DMS153 (cell line): ENCODE results near the gene RNF144A.
A peak's percentile ranks its signal among the peaks of the same experiment; 100 is the strongest.

Experiments
- DNase-seq: peaks from one replicate; lab custom pipeline; 2025; lab: John Stamatoyannopoulos, UW

Gene RNF144A

GRCh38 chr2:7007846-7008741 is 90.9 kb downstream of the RNF144A start:
- no peak for DNase-seq

GRCh38 chr2:7009207-7009911 is 92.1 kb downstream of the RNF144A start:
- DNase-seq, result no peak

GRCh38 chr2:7010391-7011054 is 93.3 kb downstream of the RNF144A start:
- no peak for DNase-seq

DNA sequence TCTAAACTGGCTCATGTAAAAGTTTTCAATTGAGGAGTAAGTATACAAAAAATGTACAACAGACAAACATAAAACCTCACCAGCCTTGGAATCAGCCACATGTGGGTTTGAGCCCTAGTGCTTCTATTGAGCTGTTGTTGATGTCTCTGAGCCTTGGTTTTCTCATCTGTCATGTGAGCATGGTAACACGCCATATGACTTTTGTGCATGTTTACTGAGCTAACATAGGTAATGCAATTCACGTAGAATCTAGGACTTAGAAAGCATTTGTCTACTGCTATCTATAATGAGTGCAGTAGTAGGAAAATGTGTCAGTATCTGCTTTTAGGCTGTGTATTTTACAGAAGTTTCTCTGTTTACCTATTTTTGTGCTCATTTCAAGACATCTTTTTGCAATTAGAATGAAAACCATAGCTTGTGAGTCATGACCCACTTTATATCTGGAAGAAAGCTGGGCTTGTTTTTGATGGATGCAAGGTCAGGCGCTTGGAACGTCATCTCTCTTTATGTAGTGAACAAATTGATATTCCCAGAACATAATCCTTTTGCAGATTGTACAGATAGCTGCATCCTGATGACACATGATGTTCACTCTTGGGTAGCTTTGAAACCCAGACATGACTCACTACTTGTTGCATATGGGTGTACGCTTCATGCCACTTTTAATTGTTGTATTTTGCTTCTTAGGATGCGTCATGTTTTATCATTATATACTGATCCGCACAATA is 94.3 kb downstream of the RNF144A start:
- peak; percentile 69 for DNase-seq

DNA sequence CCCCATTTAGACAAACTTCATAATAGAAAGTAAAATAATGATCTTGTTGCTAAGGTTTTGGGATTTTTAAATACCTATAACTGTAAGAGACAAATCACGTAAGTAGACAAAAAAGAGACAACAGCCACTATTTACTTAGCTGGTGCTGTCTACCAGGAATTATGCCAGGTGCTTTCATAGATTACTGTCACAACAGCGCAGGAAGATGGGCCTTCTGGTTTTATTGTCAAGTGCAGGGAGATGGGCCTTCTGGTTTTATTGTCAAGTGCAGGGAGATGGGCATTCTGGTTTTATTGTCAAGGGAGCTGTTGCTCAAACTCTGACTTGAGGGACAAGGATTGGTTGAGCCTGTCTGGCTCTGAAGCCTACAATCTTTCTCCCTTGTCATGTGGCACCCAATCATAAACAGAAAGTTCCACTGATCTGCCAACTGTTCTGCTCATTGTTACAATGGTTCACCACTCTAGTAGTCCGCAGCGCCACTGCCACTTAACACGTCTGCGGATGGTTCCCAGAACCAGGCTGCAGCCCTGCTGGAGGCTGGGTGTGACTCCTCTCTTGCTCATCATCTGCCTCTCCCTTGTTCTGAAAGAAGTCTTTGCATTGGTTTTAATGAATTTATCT is 95.0 kb downstream of the RNF144A start:
- DNase-seq, result peak; percentile 80

DNA sequence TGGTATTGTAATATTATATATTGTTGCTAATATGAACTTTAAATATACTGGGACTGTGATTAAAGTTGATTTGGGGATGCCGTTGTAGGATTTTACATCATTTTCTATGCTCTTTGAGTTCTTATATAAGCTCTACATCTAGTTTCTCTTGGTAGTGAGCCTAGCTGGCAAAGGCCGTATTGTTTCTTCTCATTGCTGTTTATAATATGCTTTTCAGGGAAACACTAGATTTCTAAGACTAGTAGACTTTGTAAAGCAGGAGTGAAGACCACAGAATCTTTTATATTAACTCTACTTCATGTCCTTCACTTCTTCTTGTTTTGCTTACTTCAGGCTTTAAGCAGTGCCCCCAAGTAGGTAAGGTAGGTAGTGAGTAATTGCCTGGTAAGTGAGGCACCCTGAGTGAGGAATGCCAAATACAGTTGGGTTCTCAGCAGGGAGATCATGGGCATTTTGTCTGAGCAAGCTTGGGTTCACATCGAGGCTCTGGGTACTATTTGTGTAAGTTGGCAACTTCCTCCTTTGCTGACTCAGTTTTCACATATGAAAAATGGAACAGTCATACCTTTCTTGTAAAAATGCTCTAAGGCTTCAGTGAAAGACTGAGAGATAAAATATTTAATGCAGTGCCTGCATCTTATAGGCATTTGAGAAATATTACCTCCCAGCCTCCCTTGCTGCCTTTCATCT is 96.4 kb downstream of the RNF144A start:
- DNase-seq, result no peak

DNA sequence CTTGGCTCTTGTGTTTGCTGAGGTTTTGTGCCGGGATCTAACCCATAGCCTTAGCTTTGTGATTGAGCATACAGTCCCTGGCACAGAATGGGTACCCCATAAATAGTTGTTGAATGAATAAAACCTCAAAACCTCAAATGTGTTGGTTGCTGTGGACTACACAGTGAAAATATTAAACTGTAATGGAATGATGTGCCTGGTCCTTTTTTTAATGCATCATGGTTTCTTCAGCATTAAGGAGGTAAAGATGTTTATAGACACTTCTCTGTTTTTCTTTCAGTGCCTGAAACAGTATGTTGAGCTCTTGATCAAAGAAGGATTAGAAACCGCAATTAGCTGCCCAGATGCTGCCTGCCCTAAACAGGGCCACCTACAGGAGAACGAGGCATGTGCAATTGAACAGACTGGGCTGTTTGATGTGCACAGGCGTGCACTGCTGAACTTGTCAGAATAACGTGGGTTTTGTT is 97.0 kb downstream of the RNF144A start:
- DNase-seq, result no peak

GRCh38 chr2:7015007-7015950 is 98.1 kb downstream of the RNF144A start:
- no peak for DNase-seq

DNA sequence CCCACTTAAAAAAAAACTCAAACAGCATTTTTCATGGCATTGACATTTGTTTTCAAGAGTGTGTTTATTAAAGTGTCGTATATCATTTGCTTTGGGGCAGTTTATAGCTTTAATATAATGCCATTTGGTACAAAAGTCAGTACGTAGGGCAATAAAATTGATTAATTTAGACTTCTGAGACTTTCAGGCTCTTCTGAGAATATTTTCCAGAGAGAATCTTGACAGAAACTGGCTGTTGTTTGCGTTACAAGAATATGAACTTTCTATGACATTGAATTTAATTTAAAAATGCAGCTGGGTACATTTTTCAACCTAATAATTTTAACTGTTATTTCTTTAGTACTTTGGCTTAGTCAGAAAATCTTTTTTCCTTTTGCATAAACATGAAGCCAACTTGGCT is 98.9 kb downstream of the RNF144A start:
- no peak for DNase-seq

DNA sequence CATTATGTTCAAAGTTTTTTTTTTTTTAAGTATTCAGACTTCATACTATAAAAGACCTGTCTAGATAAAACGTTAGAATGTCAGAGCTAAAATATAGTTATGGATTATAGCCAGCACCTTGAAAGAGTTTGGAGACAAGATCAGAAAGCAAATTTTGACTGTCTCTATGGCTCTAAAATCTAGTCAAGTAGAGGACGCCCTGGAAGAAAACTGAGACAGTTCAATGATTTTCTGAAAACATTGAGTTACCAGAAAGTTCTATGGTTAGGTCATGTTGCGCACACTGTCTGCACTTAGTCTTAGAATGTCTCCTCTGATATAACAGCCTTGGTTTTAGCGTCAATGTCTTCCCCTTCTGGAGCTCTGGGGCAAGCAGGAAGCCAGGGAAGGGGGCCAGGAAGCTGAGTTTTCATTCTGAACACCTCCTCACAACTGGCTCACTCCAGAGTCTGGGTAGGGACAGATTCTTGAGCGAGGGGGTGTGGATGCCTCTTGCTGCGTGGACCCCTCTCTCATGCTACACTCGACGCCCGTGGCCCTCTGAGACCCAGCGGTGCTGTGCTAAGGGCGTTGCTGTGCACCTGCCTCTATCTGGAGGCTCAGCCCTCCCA is 99.5 kb downstream of the RNF144A start:
- DNase-seq, result no peak

GRCh38 chr2:7017671-7018281 is 100.6 kb downstream of the RNF144A start:
- no peak for DNase-seq

DNA sequence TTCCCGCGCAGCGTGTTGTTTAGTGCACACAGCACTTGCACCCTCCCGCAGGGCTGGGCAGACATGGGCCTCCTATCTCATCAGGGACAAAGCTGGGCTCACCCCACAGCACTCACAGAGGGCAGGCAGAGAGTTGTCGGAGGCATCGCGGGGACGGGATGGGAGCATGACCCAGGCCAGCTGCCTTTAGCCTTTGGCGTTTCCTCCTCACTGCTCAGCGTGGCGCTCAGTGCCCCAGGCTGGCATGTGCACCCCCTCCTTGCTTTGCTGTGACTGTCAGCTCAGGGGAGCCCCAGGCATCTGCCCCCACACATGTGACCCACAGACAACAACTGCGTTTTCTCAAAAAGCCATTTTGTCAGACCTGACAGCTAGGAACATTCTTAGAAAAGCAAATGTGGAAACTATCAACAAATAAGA is 101.1 kb downstream of the RNF144A start:
- no peak for DNase-seq

DNA sequence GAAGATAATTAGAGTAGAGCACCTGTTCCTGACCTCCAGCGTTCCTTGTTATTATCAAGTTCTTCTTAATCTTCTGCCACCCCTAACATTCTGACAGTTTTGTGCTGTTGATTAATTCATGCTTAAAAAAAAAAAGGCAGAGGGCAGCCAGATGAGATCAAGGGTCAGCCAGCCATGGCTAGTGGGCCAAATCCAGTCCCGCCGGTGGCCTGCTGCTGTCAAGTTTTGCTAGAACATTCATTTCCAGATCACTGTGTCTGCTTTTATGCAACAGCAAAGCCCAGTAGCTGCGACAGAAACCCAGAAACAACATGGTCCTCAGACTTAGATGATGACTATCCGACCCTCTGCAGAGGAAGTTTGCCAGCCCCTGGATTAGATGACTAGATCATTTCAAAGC is 101.6 kb downstream of the RNF144A start:
- DNase-seq, result no peak

GRCh38 chr2:7019191-7019590 is 102.0 kb downstream of the RNF144A start:
- no peak for DNase-seq

DNA sequence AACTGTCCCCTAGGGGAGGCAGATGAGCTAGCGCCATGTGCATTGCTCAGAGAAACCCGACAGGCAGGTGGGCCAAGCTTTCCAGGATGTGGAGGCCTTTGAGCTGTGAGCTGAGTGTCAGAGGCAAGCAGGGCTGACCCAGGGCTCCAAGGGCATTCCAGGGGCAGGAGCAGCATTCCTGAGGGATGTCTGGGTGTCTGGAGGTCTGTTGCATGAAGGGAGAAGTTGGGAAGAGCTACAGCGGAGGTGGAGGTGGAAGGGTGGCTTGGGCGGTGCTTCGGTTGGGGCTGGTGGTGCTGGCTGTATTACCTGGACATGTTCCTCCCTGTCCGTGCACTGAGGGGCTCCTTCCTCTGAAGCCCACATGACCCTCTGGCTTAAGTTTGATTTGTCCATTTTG is 102.8 kb downstream of the RNF144A start:
- DNase-seq, result no peak

DNA sequence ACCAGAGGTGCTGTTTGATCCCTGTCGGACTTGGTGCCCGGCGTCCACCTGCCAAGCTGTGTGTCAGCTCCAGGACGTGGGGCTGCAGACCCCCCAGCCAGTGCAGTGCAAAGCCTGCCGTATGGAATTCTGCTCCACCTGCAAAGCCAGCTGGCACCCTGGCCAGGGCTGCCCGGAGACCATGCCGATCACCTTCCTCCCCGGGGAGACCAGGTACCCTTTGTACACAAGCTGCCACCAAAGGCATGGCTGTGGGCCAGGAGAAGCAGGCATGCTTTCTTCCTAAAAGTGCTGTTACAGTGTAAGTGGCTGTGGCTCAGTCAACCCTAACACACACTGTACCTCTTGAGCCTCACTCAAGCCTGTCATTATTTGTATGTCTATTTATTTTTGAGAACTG is 103.3 kb downstream of the RNF144A start:
- DNase-seq, result no peak

GRCh38 chr2:7020939-7021470 is 103.8 kb downstream of the RNF144A start:
- no peak for DNase-seq
